ENCODE results near the gene CYP3A5.
A peak's percentile ranks its signal among the peaks of the same experiment; 100 is the strongest.
"Not testable (repeated sequence)": the region's sequence is repeated elsewhere in the genome, so short reads cannot be mapped to it uniquely, and the experiment has no call there.

Gene CYP3A5

DNA sequence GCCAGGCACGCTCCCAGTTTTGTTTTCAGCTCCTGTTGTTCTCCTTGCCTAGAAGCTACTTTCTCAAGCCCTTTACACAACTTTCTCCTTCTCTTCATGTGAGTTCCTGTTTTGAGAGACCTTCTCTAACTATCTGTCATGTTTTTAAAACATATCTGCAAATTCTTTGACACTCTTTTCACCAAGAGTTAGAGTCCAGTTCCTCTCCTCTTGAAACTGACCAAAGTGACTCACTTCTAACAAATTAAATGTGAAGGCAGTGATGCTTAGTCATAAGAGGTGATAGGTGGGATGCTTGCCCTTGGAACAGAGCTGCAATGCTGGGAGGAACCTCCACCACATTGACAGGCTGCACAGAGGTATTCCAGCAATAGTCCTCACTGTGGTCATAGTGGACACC is 37.8 kb downstream of the CYP3A5 start:
- DNase-seq (ENCODE audit: low read depth): no peak

DNA sequence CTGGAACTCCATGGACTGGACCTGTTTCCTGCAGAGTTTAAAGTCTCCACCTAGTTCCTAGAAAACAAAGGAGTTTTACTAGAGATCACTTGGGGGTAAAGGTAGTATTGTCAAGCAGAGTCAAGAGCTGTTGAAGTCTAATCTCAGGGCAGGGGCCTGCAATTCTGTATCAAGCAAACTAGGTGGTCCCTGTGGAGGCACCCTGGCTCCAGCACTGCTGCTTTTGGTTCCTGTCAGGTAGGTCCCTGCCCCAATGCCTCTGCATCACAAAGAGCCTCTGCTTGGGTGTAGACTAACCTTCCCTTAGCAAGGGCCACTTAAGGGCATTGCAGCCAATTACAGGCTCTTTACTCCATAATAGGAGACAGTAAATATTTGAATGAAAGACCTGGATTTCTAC is 40.5 kb downstream of the CYP3A5 start:
- DNase-seq (ENCODE audit: low read depth): no peak

DNA sequence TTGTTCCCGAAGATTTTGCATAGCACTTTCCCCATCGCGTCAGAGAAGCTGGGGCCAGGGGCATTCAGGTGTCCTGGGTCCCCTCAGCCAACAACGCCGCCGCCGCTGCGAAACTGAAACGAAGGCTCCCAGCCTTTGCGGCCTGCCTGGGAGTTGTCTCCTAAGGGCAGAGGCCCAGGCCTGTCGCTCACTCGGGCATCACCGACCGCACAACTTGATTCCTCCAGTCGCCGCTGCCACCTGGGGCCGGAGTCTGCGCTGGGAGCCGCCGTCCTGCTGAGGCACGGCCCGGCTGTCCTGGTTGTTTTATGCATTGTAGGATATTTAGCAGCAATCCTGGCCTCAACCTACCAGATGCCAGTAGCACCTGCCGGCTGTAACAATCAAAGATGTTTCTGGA is 41.1 kb downstream of the CYP3A5 start:
- DNase-seq (ENCODE audit: low read depth): no peak

DNA sequence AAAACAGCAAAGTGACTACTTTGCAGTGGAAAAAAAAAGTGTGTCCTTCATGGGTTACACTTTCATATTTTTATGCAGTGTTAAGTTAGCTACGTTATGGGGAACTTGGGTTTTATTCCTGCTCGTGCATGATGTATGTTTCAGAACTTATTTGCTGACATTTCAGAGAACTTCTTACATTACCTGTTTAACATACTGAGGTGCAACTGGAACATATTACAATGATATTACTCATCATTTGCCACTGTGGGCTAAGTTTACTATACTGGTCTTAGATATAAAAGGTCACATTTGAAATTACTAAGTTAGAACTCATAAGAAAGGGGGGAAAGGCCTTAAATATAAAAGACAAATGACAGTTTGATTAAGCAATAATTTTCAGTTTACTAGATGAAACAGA is 42.4 kb downstream of the CYP3A5 start:
- not testable (repeated sequence) for DNase-seq (ENCODE audit: low read depth)

DNA sequence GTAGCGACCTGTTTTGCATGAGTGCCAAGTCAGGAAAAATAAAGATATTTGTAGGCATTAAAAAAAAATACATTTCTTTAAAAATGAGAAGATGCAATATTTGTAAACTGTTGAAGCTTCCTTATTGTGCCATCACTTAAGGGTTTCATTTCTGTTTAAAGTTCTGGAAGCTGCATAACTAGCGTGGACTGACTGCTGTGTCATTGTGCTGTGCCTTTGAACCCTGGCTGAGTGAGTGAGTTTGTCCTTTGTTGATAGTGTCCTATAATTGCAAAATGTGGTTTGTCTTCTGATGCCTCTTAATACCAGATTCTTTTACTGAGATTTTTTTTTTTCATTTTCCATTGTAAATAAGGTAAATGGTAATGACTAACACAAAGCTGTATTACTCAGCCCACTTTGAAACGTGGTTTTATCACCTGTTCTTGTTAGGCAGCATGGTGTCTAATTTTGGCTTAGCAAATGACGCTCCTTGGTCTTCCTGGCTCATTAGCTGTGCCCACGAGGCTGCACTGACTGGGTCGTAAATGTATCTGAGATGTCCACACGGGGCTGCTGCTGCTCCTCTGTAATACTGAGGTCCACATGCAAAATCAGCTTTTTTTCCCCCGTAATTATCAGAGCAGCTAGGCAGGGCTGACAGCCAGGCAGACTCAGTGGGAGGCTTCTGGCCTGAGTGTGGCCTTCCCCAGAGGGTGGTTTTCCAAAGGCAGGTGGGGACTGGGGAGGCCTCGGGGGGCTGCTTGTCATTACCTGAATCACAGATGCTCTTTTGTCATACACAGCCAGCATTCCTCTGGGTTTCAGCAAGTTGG is 48.3 kb downstream of the CYP3A5 start:
- DNase-seq (ENCODE audit: low read depth): no peak

DNA sequence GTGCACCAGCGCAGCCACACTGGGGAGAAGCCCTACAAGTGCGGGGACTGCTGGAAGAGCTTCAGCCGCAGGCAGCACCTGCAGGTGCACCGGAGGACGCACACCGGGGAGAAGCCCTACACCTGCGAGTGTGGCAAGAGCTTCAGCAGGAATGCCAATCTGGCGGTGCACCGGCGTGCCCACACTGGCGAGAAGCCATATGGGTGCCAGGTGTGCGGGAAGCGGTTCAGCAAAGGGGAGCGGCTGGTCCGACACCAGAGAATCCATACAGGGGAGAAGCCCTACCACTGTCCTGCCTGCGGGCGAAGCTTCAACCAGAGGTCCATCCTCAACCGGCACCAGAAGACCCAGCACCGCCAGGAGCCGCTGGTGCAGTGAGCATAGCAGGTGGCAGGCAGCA is 50.2 kb downstream of the CYP3A5 start:
- DNase-seq (ENCODE audit: low read depth): no peak

DNA sequence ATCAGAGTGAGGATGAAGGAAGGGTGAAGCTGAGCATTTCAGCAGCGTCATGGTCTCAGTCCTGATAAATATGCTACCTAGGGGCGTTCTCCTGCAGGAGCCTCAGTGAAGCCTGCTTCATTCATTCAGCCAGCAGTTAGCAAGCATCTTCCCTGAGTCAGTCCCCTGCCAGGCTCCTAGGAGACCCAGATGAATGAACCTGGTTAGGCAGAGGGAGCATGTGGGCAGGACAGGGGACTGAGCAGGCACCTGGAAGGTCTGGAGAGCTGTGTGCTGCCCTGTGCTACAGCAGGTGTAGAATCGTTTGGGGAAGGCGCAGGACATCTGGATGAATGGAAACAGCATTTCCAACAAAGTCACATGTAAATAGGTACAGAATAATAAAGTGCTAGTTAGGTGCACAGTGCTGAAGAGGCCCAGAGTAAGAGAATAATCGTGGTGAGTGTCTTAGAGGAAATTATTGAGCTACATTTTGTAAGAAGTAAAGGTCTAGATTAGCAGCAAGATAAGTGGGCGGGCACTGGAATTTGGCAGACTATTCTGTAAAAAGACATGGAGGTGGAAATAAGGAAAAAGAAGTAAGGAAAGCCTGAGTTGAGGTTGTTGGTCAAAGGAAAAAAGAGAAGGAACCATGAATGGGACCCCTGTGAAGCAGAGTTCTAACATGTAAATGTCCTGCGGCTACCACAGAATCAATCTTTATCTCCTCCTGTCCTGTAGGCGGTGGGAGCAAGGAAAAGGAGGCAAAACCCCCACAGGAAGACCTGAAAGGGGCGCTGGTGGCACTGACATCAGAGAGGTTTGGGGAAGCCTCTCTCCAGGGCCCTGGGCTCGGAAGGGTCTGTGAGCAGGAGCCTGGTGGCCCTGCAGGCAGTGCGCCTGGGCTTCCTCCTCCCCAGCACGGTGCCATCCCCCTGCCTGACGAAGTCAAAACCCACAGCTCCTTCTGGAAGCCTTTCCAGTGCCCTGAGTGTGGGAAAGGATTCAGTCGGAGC is 51.0 kb downstream of the CYP3A5 start:
- no peak for DNase-seq (ENCODE audit: low read depth)

DNA sequence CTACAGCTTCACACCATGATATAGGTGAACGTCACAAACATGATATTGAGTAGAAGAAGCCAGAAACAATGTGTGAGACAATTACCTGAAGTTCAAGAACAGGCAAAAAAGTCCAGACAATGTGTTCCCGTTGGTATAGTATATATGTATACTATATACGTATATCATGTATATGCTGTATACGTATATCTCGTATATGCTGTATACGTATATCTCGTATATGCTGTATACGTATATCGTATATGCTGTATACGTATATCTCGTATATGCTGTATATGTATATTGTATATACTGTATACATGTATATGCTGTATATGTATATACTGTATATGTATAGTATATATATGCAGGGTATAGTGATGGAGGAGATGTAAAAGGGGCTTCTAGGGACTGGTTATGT is 52.3 kb downstream of the CYP3A5 start:
- DNase-seq (ENCODE audit: low read depth): no peak

DNA sequence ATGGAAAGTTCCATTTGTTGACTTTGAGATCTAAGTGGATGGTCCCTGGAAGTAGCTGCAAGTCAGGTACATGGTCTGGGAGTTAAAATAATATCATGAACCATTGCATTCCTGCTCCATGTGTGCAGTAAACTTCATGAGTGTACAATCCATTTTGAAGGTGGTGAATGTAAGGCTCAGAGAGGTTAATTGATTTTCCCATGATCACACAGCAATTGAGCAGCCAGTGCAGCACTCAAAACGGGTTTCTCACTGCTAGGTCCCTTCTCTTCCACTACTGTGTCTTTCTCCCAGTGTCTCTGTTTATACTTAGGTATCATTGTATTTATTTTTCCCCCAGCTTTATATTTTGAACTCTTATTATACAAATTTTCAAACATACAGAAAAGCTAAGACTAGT is 53.1 kb downstream of the CYP3A5 start:
- no peak for DNase-seq (ENCODE audit: low read depth)

DNA sequence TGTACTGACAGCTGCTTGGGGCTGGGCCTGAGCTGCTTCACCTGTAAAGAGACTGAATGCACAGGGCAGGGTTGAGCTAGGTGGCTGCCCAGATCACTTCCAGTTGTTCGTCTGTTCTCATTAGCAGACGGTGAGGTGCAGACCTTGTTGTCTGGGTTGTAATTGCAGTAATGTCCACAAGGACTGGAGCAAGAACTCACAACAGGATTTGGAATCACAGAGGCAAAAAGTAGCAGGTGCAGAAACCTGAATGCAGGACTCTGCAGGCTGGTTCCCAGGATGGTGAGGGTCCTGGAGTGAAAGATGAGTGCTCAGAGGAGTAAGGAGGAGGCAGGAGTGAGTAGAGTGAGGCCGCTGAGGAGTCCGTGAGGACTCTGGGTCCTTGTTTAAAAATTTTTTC is 53.8 kb downstream of the CYP3A5 start:
- no peak for DNase-seq (ENCODE audit: low read depth)

DNA sequence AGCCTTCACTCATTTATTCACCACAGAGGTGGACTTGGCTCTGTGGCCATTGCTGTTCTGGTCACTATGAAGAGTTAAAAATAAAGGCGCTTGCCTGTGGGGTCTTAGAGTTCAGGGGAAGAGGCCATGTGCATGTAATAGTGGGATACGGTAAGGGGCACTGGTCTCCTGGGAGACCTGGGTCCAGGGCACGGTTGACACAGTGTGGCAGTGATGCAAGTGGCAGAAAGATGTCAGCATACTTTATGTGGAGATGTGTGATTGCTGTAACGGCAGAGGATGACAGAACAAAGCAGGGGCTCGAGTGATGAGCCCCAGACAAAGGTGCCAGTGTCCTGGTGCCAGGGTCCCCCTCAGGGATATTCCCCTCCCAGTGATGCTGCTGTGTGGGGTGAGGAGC is 54.5 kb downstream of the CYP3A5 start:
- DNase-seq (ENCODE audit: low read depth): no peak

DNA sequence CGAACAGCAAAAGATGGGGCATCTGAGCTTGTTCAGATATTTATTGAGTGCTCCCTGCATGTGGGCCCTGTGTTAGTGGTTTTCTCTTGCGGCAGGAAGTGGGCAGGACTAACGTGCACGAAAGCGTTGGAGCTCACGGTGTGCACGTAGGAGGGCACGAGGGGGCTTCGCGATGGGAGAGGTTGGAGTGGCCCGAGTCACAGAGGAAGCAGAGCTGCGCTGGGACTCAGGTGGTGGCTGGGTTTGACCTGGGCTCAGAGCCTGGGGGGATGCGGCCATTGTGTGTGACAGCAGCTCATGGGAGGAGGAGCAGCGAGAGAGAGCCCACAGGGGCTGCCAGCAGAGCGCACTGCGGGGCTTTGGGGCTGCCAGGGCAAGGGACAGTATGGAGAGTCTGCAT is 55.3 kb downstream of the CYP3A5 start:
- DNase-seq (ENCODE audit: low read depth): peak; percentile 46

DNA sequence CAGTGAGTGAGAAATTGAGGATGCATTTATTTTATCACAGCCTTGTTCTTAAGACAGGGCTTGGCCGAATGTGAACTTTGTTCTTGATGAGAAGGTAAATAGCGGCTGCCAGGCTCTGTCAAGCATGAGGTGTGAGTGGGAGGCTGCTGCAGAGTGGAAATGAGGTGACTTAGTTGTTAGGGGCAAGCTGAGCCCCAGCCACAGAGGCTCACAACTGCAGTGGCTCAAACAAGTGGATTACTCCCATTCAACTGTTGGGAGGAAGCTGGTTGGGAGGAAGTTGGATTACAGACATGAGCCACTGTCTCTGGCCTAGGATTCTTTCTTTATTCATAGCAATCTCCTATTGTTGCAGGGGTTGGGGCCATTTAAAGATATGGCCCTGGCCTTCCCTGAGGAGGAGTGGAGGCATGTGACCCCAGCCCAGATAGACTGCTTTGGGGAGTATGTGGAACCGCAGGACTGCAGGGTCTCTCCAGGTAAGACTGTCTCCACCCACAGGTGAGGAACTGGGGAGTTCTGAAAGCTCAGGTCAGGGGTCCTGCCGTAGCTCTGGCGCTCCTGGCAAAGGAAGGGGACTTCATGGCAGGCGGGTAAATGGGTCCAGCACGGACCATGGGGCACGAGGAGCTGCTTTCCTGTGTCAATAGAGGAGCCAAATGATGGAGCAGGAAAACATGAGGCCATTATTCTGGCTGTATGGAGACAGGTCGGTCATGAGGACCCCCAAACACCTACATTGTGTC is 55.9 kb downstream of the CYP3A5 start:
- no peak for DNase-seq (ENCODE audit: low read depth)

DNA sequence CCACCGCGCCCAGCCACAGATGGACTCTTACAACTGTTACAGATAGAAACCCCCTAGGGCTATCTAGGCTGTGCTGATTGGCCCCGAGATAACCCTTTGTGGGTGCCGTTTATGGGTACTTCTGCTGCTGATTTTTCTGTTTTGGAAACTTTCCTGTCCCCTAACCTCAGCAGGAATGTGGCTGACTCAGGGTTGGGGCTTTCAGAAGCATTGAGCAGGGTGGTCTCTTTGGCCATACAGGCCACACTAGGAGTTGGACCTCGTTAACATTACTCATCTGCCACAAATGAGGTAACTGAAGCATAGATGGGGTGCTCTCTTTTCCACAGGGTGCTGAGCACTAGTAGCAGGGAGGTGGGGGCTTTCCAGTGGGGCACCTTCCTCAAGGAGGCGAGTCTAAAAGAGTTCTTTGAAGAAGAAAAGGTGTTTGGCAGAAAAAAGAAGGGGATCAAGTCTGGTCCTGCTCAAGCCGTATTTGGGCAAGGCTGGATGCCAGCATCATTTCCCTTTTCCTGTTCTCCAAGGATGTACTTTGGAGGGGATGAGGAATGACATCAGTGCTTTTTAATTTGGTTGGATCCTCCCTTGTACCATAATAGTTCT is 56.6 kb downstream of the CYP3A5 start:
- DNase-seq (ENCODE audit: low read depth): no peak

DNA sequence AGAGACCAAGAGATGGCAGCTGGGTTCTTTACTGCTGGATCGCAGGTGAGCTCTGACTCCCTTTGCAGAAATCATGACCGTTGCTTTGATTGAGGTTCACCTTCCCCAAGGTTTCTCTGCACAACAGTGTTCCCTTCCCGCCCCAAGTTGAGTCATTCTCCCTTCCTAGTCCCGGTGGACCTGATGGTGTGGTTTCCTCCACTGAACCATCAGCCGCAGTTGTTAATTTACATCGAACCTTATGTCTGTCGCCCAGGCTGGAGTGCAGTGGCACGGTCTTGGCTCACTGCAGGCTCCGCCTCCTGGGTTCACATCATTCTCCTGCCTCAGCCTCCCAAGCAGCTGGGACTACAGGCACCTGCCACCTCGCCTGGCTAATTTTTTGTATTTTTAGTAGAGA is 57.2 kb downstream of the CYP3A5 start:
- DNase-seq (ENCODE audit: low read depth): no peak

DNA sequence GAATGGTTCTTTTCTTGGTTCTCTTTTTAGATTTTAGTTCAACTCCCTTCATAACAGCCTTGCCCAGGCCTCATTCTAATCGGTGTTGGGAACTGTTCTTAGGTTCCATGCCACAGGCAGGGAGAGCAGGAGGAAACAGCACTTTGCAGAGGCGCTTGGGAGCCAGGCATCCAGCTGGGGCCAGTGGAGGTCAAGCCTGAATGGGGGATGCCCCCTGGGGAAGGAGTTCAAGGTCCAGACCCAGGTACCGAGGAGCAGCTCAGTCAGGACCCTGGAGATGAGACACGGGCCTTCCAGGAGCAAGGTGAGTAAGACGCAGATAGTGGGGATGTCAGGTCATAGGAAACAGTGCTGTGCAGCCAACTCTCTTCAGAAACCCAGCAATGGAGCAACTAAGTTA is 58.5 kb downstream of the CYP3A5 start:
- DNase-seq (ENCODE audit: low read depth): no peak

DNA sequence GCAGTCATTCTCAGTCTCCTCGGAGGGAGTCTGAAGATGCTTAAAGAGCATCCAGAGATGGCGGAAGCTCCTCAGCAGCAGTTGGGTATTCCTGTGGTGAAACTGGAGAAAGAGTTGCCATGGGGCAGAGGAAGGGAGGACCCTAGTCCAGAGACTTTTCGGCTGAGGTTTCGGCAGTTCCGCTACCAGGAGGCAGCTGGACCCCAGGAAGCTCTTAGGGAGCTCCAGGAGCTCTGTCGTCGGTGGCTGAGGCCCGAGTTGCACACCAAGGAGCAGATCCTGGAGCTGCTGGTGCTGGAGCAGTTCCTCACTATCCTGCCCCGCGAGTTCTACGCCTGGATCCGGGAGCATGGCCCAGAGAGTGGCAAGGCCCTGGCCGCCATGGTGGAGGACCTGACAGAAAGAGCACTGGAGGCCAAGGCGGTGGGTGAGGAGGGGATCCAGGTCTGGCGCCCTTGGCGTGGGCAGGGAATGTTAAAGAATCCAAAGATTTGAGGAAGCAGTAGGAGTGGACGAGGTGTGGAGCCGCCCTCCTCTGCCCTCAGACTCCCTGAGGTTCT is 60.1 kb downstream of the CYP3A5 start:
- DNase-seq (ENCODE audit: low read depth): no peak

DNA sequence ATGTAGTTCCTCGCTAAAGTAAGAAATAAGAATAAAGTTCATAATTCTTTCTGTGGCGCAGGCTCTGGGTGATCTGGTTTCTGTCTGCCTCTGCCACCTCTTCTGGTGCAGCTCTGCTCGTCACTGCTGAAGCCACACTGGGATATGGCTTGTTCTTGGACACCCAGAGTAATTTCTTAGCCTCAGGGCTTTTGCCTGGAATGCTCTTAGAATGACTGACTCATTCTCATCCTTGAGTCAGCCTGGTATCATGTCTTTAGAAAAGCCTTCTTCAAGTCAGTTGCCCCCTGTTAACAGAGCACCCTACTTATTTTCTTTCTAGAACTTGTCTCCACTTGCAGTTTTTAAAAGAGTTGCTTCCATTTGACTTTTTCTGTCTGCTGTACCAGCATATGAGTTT is 61.1 kb downstream of the CYP3A5 start:
- DNase-seq (ENCODE audit: low read depth): no peak

DNA sequence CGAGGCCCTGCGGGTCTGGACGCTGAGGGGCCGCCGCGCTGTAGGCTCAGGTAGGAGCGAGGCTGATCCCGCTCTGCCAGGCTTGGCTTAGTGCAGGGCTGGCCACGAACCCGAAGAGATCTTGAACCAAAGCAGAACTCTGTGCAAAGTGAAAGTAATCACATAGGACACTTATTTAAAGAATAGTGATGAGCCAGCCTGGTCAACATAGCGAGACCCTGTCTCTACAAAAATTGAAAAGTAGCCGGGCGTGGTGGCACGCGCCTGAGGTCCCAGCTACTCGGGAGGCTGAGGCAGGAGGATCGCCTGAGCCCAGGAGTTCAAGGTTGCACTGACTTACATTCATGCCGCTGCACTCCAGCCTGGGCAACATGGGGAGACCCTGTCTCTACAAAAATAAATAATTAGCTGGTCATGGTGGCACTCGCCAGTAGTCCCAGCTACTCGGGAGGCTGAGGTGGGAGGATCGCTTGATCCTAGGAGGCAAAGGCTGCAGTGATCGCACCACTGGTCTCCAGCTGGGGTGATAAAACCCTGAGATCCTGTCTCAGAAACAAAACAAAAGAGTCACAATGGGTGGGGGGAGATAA is 62.5 kb downstream of the CYP3A5 start:
- no peak for DNase-seq (ENCODE audit: low read depth)

DNA sequence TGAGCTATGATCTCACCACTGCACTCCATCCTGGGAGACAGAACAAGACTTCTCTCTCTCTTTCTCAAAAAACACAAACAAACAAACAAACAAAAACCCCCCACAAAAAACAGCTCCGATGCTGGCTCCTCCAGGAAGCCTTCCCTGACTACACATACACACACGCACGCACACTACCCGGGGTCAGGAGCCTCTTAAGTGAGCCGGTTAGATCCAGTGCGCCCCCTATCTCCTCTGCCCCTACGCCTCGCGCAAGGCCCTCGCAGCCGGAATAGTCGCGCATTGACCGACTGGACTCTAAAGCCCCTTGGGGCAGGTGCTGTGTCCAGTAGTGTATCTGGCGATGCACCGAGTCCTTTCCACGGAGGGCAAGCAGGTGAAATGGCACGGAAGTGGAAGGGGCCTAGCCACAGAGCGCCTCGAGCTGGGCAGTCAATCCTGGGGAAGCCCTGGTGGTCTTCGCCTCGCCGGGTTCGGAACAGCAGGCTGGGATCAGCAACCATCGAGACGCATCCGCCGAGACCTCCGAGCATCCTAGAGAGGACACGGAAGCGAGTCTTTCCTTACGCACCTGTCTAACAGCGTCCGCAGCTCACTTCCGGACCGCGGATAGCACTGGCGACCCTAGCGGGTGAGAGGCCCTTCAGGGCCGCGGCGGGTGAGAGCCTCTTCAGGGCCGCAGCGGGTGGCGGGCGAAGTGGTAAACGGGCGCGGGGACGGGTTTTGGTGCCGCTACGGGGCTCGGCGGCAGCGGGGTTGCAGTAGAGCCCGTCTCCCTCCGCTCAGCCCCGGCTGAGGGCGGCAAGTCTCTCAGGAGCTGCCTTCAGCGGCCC is 63.2 kb downstream of the CYP3A5 start, which contains the start of gene ZSCAN25:
Gene ZSCAN25 (plus strand): TSS at position 588 of the 833 bp plus-strand sequence. CDS start 2,661 bp downstream, outside the sequence.
- DNase-seq (ENCODE audit: low read depth): peak; percentile 70

Measured in stimulated activated CD8-positive, alpha-beta memory T cell treated with anti-CD3 and anti-CD28 coated beads, Interleukin-12 subunit alpha, Interleukin-12 subunit beta, amount 100 ng/mL, for 4 hours (primary cell).